Neural progenitor cell (in vitro differentiated cells): Measurements from ENCODE around the gene ZNF81. TPM values are rescaled to one million over a fixed set of nuclear protein-coding genes. Genes with fewer than 3 reads are reported as not detected.

Source experiments
- DNase-seq: peaks from one replicate; pipeline ENCODE4 v3.0.0-alpha.2; 2016; ENCODE audit warnings: low spot score
- H2AFZ ChIP-seq: fragments of 200-600 bp; sonication (generic); replicated peaks from 2 replicates; pipeline ENCODE4 v1.6.1; 2016; ENCODE audit warnings: antibody characterized with exemption
- H3F3A ChIP-seq: fragments of 200-600 bp; sonication (generic); 2 replicates; pipeline ENCODE4 v1.6.1; 2016; ENCODE audit warnings: antibody characterized with exemption, low read depth
- H3K27ac ChIP-seq: fragments of 200-600 bp; sonication (generic); 2 replicates; pipeline ENCODE4 v1.5.1; 2016; ENCODE audit warnings: mild to moderate bottlenecking
- H3K27me3 ChIP-seq: fragments of 200-600 bp; sonication (generic); 2 replicates; pipeline ENCODE4 v1.6.1; 2016; ENCODE audit warnings: mild to moderate bottlenecking, moderate library complexity
- H3K36me3 ChIP-seq: fragments of 200-600 bp; sonication (generic); 2 replicates; pipeline ENCODE4 v1.5.1; 2016
- H3K4me1 ChIP-seq: fragments of 200-600 bp; sonication (generic); 2 replicates; pipeline ENCODE4 v1.6.1; 2016; ENCODE audit warnings: mixed run types
- H3K4me2 ChIP-seq: fragments of 200-600 bp; sonication (generic); 2 replicates; pipeline ENCODE4 v1.6.1; 2016
- H3K4me3 ChIP-seq: fragments of 200-600 bp; sonication (generic); 2 replicates; pipeline ENCODE4 v1.5.1; 2016
- H3K79me2 ChIP-seq: fragments of 200-600 bp; sonication (generic); 2 replicates; pipeline ENCODE4 v1.6.1; 2016; ENCODE audit warnings: low read depth
- H3K9ac ChIP-seq: fragments of 200-600 bp; sonication (generic); 2 replicates; pipeline ENCODE4 v1.6.1; 2016
- H3K9me3 ChIP-seq: fragments of 200-600 bp; sonication (generic); 2 replicates; pipeline ENCODE4 v1.5.1; 2016; ENCODE audit warnings: low read depth
- H4K20me1 ChIP-seq: fragments of 200-600 bp; sonication (generic); 2 replicates; pipeline ENCODE4 v1.6.1; 2016; ENCODE audit warnings: low read depth
- H3K27ac Mint-ChIP-seq: 3 replicates; pipeline ENCODE4 v1.8.0; 2021; ENCODE audit warnings: mixed read lengths
- H3K27me3 Mint-ChIP-seq: 2 replicates; pipeline ENCODE4 v1.8.0; 2022; ENCODE audit warnings: low read depth, mild to moderate bottlenecking, inconsistent platforms, moderate library complexity, mixed read lengths; ENCODE audit not compliant: insufficient read depth
- H3K36me3 Mint-ChIP-seq: 3 replicates; pipeline ENCODE4 v1.8.0; 2021; ENCODE audit warnings: mixed read lengths
- H3K4me1 Mint-ChIP-seq: 3 replicates; pipeline ENCODE4 v1.8.0; 2021; ENCODE audit warnings: mixed read lengths
- H3K4me3 Mint-ChIP-seq: 3 replicates; pipeline ENCODE4 v1.8.0; 2021; ENCODE audit warnings: mild to moderate bottlenecking, moderate library complexity, mixed read lengths
- H3K9me3 Mint-ChIP-seq: 3 replicates; pipeline ENCODE4 v1.8.0; 2020; ENCODE audit warnings: mixed read lengths
- EZH2 ChIP-seq: fragments of 200-600 bp; sonication (generic); IDR thresholded peaks from 2 replicates; pipeline ENCODE4 v1.6.1; 2017; ENCODE audit warnings: antibody characterized with exemption, mild to moderate bottlenecking, moderate library complexity
- EZH2phosphoT487 ChIP-seq: fragments of 200-600 bp; sonication (generic); IDR thresholded peaks from 2 replicates; pipeline ENCODE4 v1.6.1; 2017; ENCODE audit warnings: antibody characterized with exemption
- total RNA-seq: library from RNA; depleted of rRNA; stranded (reverse); fragments of >200 nt; gene quantifications from 2 replicates; pipeline ENCODE4 v1.2.3, GENCODE V29; 2015; ENCODE audit warnings: low replicate concordance
- TF ChIP-seq, protein P1 (sequence below): fragments of 200-600 bp; sonication (generic); IDR thresholded peaks from 2 replicates; pipeline ENCODE4 v1.5.1; 2017; ENCODE audit warnings: antibody characterized with exemption, mild to moderate bottlenecking

The ZNF81 gene
- total RNA-seq, 1 donor from 2014 or later, result 5.1 TPM

DNA sequence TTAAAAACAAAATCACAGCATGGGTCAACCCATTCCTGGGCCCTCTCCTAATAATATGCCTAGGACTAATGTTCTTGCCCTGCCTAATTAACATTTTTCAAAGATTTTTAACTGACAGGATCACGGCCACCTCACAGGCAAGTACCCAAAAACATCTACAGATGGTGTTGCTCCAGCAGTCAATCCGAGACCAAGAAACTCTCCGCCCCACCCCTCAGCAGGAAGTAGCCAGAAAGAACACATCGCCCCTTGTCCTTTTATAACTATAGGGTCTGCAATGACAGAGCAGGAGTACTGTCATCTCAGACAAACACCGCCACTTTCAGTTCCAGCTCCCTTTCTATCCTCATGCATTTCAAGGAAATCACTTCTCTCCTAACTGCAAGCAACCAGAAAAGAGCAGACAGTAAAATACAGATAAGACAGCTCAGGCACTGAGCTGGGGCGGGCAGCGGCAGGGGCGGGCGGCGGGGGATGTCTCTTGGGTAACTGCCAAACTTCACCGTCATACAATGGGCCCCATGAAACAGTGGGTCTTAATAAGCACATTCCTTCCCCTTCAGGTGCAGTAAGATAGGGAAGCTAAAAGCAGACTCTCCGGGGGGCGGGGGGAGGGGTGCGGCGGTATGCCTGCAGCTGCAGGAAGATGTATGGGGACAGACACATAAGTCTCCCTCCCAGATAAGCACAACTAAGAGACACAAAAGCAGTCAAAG lies 99.7 kb downstream of the ZNF81 start:
- Histone ChIP-seq H3K4me2 (peak overlapping the region; percentile 58), H3K27ac (no peak overlapping the region), H3K27me3 (no peaks in the 10 kb centered on the region), H3K4me3 (peak overlapping the region; percentile 15), H4K20me1 (no peaks in the 10 kb centered on the region), H3K36me3 (no peaks in the 10 kb centered on the region), H3K4me1 (no peaks in the 10 kb centered on the region), H3K9ac (no peak overlapping the region), H3F3A (no peaks in the 10 kb centered on the region), H3K79me2 (no peaks in the 10 kb centered on the region), H3K9me3 (no peaks in the 10 kb centered on the region), H2AFZ (no peak overlapping the region)
- peaks cover 9% of the 10 kb centered on the region for H3K9me3 Mint-ChIP-seq
- H3K27me3 Mint-ChIP-seq, result peaks cover 5% of the 10 kb centered on the region
- DNase-seq, result peak; percentile 17
- no peak overlapping the region for H3K27ac Mint-ChIP-seq
- H3K4me1 Mint-ChIP-seq, result no peaks in the 10 kb centered on the region
- no peak overlapping the region for H3K4me3 Mint-ChIP-seq
- TF ChIP-seq, protein P1, sequence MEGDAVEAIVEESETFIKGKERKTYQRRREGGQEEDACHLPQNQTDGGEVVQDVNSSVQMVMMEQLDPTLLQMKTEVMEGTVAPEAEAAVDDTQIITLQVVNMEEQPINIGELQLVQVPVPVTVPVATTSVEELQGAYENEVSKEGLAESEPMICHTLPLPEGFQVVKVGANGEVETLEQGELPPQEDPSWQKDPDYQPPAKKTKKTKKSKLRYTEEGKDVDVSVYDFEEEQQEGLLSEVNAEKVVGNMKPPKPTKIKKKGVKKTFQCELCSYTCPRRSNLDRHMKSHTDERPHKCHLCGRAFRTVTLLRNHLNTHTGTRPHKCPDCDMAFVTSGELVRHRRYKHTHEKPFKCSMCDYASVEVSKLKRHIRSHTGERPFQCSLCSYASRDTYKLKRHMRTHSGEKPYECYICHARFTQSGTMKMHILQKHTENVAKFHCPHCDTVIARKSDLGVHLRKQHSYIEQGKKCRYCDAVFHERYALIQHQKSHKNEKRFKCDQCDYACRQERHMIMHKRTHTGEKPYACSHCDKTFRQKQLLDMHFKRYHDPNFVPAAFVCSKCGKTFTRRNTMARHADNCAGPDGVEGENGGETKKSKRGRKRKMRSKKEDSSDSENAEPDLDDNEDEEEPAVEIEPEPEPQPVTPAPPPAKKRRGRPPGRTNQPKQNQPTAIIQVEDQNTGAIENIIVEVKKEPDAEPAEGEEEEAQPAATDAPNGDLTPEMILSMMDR, result no peak
- TF ChIP-seq EZH2phosphoT487 (no peak), EZH2 (no peak)
- H3K36me3 Mint-ChIP-seq, result peaks cover 2% of the 10 kb centered on the region

DNA sequence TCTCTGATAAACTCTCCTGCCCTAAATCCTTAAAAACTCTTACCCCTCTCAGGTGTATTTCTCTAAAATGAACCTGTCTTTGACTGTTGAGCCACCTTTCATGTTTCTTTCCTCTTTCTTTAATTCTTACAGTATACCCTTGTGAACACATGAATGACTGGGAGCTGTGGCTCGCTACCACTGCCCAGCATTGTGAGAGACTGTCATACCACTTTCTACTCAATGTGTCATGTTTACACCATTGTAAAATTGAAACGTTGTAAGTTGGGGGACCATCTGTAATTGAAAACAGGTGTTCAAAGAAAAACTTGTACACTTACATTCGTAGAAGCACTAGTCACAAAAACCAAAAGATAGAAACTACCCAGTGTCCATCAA lies 100.2 kb downstream of the ZNF81 start:
- Histone ChIP-seq H3K4me3 (no peak overlapping the region), H3K79me2 (no peaks in the 10 kb centered on the region), H3K36me3 (no peaks in the 10 kb centered on the region), H3F3A (no peaks in the 10 kb centered on the region), H3K9me3 (no peaks in the 10 kb centered on the region), H3K4me1 (no peaks in the 10 kb centered on the region), H3K4me2 (no peak overlapping the region), H3K27me3 (no peaks in the 10 kb centered on the region), H3K9ac (no peak overlapping the region), H4K20me1 (no peaks in the 10 kb centered on the region), H3K27ac (no peak overlapping the region), H2AFZ (no peak overlapping the region)
- H3K9me3 Mint-ChIP-seq, result peaks cover 9% of the 10 kb centered on the region
- H3K27ac Mint-ChIP-seq, result no peak overlapping the region
- no peak overlapping the region for H3K4me3 Mint-ChIP-seq
- H3K27me3 Mint-ChIP-seq, result peaks cover 5% of the 10 kb centered on the region
- H3K4me1 Mint-ChIP-seq, result no peaks in the 10 kb centered on the region
- no peak for TF ChIP-seq EZH2phosphoT487
- TF ChIP-seq, protein P1, result no peak
- TF ChIP-seq EZH2, result no peak
- peaks cover 2% of the 10 kb centered on the region for H3K36me3 Mint-ChIP-seq
- no peak for DNase-seq

DNA sequence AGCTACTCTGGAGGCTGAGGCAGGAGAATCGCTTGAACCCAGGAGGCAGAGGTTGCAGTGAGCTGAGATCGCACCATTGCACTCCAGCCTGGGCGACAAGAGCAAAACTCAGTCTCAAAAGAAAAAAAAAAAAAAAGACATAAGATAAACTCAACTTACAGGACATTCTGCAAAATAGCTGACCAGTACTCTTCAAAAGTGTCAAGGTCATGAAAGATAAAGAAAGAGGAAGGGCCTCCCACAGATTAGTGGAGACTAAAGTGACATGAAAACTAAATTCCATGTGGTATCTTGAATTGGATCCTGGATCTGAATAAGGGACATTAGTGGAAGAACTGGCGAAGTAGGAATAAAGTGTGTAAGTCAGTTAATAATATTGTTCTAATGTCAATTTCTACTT lies 103.7 kb downstream of the ZNF81 start:
- Histone ChIP-seq H3F3A (no peaks in the 10 kb centered on the region), H2AFZ (no peak overlapping the region), H3K27ac (no peak overlapping the region), H3K4me3 (no peak overlapping the region), H3K27me3 (no peaks in the 10 kb centered on the region), H3K4me2 (no peak overlapping the region), H3K36me3 (no peaks in the 10 kb centered on the region), H3K9me3 (peaks cover 4% of the 10 kb centered on the region), H4K20me1 (no peaks in the 10 kb centered on the region), H3K79me2 (no peaks in the 10 kb centered on the region), H3K9ac (no peak overlapping the region), H3K4me1 (no peaks in the 10 kb centered on the region)
- Mint-ChIP-seq H3K4me1 (no peaks in the 10 kb centered on the region), H3K9me3 (peaks cover 13% of the 10 kb centered on the region), H3K27me3 (peaks cover 5% of the 10 kb centered on the region), H3K36me3 (peaks cover 2% of the 10 kb centered on the region), H3K27ac (no peak overlapping the region), H3K4me3 (no peak overlapping the region)
- no peak for DNase-seq
- TF ChIP-seq EZH2 (no peak), EZH2phosphoT487 (no peak)
- TF ChIP-seq, protein P1, result no peak
